ENCODE results near the gene APBB2. TPM values are rescaled to one million over a fixed set of nuclear protein-coding genes. Genes with fewer than 3 reads are reported as not detected.
"Not testable (repeated sequence)": the region's sequence is repeated elsewhere in the genome, so short reads cannot be mapped to it uniquely, and the experiment has no call there.

The APBB2 gene
- total RNA-seq, 1 donor from 2014 or later: 7.6 TPM

GRCh38 chr4:41160012-41160789, 54.1 kb downstream of the APBB2 start:
- intact Hi-C loops (cut with micrococcal nuclease): no loop called here

- intact Hi-C loops (cut with micrococcal nuclease): no loop called here
Measured at GRCh38 chr4:41158756-41159155, 55.6 kb downstream of the APBB2 start.

GRCh38 chr4:41158274-41158673, 56.1 kb downstream of the APBB2 start:
- intact Hi-C loops (cut with micrococcal nuclease): no loop called here

- intact Hi-C loops (cut with micrococcal nuclease): no loop called here
Measured at GRCh38 chr4:41157009-41157408, 57.3 kb downstream of the APBB2 start.

- intact Hi-C loops (cut with micrococcal nuclease): no loop called here
Measured at GRCh38 chr4:41156574-41156973, 57.8 kb downstream of the APBB2 start.

- intact Hi-C loops (cut with micrococcal nuclease): no loop called here
Measured at GRCh38 chr4:41155194-41155830, 59.0 kb downstream of the APBB2 start.

GRCh38 chr4:41154814-41155177, 59.5 kb downstream of the APBB2 start:
- intact Hi-C loops (cut with micrococcal nuclease): no loop called here

GRCh38 chr4:41154010-41154813, 60.1 kb downstream of the APBB2 start:
- intact Hi-C loops (cut with micrococcal nuclease): no loop called here

GRCh38 chr4:41150401-41150800, 63.9 kb downstream of the APBB2 start:
- intact Hi-C loops (cut with micrococcal nuclease): no loop called here

GRCh38 chr4:41149568-41149967, 64.8 kb downstream of the APBB2 start:
- intact Hi-C loops (cut with micrococcal nuclease): not testable (repeated sequence)

- intact Hi-C loops (cut with micrococcal nuclease): no loop called here
Measured at GRCh38 chr4:41148931-41149330, 65.4 kb downstream of the APBB2 start.

- intact Hi-C loops (cut with micrococcal nuclease): no loop called here
Measured at GRCh38 chr4:41148292-41148691, 66.0 kb downstream of the APBB2 start.

- intact Hi-C loops (cut with micrococcal nuclease): not testable (repeated sequence)
Measured at GRCh38 chr4:41147570-41147969, 66.8 kb downstream of the APBB2 start.

- intact Hi-C loops (cut with micrococcal nuclease): no loop called here
Measured at GRCh38 chr4:41146716-41147506, 67.4 kb downstream of the APBB2 start.

GRCh38 chr4:41146196-41146595, 68.1 kb downstream of the APBB2 start:
- intact Hi-C loops (cut with micrococcal nuclease): no loop called here

GRCh38 chr4:41145571-41146078, 68.7 kb downstream of the APBB2 start:
- intact Hi-C loops (cut with micrococcal nuclease): no loop called here

GRCh38 chr4:41144812-41145211, 69.5 kb downstream of the APBB2 start:
- intact Hi-C loops (cut with micrococcal nuclease): no loop called here

GRCh38 chr4:41144040-41144379, 70.3 kb downstream of the APBB2 start:
- intact Hi-C loops (cut with micrococcal nuclease): no loop called here

- intact Hi-C loops (cut with micrococcal nuclease): no loop called here
Measured at GRCh38 chr4:41143311-41144039, 70.9 kb downstream of the APBB2 start.

Measured in T-helper 1 cell treated with Interleukin-12 subunit alpha and Interleukin-12 subunit beta and Interleukin-4 antibody, amounts not matched to agents 30 ng/mL and 1 ng/mL, for 36 hours (primary cell).